Bone marrow (tissue), 2 donors: ENCODE measurements around the gene LRMDA.
"Not testable (repeated sequence)": the region's sequence is repeated elsewhere in the genome, so short reads cannot be mapped to it uniquely, and the experiment has no call there.

ENCODE experiments used
- DNase-seq, 2 donors: peaks; one replicate each; lab custom pipeline; 2025; lab: John Stamatoyannopoulos, UW

Gene LRMDA

DNA sequence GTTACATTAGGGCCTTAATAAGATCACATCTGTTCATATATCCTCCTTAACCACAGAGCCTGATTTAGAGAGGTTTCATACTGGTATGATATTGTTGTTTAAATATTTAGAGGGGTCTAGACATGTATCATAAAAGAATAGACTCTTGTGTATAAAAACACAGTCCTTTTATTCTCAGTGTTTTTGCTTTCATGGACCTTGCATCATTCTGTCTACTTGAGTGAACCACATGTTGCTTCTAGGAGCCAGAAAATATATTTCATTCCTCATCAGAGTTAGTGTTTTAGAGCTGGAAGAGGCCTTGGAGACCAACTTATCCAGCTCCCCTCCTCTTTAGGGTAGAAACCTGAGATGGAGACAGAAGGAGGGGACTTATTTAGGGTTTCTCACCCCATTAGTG is 312.8 kb downstream of the LRMDA start:
- no peak for DNase-seq

DNA sequence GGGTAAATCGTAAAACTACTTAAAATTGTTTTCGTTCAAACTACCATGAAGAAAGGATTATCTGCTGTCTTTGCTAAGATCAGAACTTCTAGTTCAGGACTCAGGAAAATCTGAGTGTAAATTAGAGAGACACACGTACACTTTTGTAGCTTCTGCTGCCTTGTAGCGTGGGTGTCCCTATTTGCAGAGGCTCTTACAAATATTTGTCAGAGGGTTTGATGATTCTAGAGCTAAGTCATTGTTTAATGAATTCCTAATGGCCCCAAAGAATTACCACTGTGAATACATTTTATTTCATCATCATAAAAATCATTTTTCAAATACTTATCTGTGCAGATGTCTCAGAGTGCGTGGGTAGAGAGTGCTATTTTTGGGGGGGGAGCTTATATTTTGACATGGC is 314.9 kb downstream of the LRMDA start:
- DNase-seq = no peak

DNA sequence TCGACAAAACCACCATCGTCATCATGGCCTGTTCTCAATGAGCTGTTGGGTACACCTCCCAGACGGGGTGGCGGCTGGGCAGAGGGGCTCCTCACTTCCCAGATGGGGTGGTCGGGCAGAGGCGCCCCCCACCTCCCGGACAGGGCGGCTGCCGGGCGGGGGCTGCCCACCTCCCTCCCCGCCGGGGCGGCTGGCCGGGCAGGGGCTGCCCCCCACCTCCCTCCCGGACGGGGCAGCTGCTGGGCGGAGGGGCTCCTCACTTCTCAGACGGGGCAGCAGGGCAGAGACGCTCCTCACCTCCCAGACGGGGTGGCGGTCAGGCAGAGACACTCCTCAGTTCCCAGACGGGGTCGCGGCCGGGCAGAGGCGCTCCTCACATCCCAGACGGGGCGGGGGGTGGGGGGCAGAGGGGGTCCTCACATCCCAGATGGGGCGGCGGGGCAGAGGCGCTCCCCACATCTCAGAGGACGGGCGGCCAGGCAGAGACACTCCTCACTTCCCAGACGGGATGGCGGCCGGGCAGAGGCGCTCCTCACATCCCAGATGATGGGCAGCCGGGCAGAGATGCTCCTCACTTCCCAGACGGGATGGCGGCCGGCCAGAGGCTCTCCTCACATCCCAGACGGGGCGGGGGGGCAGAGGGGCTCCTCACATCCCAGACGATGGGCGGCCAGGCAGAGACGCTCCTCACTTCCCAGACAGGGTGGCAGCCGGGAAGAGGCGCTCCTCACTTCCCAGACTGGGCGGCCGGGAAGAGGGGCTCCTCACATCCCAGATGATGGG is 318.9 kb downstream of the LRMDA start:
- DNase-seq = not testable (repeated sequence)

DNA sequence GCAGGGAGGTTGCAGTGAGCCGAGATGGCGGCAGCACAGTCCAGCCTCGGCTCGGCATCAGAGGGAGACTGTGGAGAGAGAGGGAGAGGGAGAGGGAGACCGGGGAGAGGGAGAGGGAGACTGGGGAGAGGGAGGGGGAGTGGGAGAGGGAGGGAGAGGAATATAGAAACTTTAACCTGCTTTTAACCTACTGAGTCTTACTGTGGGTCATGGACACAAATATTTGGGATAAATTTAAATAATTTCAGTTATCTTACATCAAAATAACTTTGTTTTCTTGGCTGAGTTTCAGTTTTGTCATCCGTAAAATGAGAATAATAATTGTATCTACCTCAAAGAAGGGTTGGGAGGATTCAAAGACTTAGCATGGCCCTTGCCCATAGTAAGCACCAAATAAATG is 319.8 kb downstream of the LRMDA start:
- DNase-seq = no peak

DNA sequence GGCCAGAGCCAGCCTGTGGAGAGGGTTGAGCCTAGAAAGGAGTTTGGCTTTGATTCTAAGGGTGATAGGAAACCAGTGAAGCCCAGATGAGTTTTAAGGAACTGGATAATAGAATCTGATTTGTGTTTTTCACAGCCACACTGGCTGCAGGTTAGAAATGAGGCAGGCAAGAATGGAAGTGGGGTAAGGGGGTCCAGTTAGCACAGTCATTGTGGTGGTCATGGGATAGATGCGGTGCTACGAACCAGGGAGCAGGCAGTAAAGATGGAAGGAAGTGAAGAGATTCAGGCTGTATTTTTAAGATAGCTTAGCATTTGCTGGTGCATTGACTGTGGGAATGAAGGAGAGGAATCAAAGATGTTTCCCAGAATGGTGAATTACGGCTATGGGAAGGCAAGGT is 322.2 kb downstream of the LRMDA start:
- DNase-seq = no peak

DNA sequence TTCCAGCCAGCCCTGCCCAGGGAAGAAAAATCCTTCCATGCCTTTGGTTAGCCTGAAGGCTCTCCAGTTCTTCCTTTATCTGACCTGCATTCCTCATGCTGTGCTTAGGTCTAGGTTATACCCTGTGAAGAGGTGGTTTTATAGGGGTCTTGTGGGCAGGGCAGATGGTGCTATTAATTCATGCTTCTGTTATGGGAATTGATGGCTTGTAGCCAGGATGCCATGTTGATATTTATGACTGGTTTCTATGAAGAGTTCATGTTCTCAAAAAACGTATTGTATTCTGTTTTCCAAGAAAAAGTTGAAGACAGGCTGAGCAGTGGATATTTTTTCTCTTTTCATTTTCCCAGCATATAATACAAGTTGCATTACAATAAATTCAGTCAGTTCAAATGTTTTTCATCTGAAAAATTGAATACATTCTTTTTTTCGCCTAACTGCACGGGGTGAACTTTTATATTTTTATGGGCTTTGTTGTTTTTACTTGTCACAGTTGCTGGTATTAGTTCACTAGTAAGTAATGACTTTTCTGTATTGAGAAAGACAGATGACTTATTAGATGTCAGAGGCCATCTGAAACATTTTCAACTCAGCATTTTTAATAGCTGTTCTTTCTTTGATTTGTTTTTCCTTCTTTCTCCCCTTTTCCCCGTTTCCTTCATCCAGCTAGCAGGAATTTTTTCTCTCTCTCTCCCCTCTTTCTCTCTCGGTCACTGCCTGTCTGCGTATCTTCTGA is 322.8 kb downstream of the LRMDA start:
- DNase-seq = no peak

DNA sequence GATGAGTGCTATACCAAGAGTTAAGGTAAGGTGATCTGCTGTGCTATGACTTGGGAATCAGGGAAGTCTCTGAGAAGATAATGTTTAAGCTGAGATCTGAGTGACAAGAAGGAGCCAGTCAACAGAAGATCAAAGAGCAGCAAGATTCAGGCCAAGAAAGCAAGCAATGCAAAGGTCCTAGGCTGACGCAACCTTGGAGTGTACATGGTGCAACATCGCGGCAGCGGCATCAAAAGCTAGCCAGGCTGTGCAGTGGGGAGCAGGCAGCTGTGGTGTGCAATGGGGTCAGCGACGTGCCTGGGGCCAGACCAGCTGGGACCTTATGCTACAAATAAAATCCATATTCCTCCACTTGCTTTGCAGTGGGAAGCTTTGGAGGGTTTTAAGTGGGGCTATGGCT is 324.1 kb downstream of the LRMDA start:
- DNase-seq = no peak

DNA sequence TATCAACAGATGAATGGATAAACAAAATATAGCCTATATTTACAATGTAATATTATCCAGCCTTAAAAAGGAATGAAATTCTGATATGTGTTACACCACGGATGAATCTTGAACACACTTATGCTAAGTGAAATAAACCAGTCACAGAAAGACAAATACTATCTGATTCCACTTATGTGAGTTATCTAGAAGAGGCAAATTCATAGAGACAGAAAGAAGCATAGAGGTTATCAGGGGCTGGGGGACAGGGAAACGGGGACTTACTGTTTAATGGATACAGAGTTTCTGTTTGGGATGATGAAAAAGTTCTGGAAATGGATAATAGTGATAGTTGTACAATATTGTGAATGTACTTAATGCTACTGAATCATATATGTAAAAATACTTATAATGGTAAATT is 329.9 kb downstream of the LRMDA start:
- no peak for DNase-seq

DNA sequence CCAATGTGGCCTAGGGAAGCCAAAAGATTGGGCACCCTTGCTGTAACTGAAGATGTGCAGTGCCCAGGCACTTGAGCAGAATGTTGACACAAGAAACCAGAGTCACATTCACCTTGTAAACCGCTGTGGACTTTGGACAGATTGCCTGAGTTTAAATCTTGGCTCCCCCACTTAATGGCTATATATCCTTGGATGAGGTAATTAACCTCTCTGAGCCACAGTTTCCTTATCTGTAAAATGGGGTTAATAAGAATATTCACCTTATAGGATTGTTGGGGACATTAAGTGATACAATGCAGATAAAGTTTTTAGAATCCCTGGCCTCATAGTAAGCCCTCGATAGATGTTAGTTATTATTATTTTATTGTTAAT is 331.0 kb downstream of the LRMDA start:
- no peak for DNase-seq

DNA sequence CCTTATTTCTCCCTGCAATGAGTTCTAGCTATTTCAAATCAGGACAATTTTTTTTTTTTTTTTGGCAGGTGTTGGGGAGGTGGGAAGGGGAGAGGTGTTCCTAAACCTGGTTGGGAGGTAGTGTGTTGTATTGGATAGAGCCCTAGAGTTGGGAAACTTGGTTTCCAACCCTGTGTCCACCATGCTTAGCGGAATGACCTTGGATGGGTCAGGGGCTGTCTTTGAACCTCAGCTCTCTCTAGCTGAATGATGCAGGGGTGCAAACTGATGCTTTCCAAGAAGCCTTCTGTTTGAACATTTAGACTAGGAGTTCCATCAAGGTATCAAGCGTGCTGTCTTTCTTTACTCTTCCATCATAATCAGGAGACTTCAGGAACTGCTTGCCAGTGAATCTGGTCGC is 332.2 kb downstream of the LRMDA start:
- DNase-seq = no peak

DNA sequence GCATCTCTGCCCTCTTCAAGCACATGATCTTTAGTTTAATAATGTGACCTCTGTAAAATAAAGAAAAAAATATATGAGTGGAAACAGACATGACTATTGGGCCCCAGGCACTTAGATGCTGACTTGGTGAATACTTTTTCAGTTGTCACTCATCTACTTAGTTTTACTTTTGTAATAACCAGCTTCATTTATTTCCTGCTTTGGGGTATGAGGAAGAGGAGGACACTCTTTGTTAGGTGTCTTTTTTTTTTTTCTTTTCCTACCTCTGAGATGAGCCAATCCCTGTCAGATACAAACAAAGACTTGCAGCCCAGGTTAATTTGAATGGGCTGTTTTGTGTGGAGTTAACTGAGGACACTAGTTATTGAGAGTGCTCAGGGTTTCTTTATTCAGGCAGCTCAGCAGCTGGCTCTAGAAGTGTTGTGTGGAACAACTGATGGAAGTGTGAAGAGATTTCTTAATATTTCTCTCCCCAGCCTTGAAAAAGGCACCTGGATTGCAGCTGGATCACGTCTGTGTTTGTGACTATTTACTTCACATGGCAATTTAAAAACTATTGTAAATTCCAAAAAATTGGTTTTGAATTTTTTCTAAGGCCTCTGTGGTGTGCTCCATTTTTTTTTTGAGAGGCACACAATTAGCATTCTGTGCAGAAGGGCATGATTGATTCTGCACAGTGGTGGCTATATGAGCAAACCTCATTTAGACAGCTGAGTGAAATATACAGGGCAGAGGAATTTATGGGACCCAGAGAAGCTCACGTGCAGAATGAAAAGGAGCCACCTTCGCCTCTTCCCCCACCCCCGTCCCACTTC is 333.8 kb downstream of the LRMDA start:
- no peak for DNase-seq

DNA sequence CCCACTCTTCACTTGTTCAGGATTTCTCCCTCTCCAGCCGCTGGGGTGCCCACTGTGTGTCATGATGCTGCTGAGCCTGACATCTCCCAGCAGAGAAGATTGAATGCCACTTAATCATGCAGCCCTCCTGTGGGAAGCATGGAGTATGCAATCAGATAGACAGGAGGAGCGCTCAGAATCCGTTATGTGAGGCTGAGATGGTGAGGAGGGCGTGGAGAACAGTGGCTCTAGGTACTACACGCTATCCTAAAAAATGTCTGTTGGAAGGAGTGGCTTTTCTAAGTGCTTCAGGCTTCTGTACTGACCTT is 334.3 kb downstream of the LRMDA start:
- no peak for DNase-seq

DNA sequence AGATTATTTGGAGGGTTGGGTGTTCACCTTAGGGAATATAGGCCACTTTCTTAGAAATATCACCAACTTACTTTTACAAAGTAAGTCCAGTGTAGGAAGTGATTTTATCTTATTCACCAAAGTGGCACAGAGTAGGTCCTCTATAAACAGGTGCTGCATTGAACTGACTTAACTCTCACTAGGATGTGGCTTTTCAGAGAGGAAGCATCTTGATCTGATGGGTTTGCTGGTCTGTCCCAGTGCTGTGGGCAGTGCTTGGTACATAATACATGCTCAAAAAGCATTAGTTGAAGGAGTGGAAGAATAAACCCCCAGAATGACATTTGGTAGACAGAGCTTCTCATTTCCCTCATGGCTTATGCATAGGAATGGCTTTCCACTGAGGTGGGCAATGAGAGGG is 334.7 kb downstream of the LRMDA start:
- DNase-seq = no peak

DNA sequence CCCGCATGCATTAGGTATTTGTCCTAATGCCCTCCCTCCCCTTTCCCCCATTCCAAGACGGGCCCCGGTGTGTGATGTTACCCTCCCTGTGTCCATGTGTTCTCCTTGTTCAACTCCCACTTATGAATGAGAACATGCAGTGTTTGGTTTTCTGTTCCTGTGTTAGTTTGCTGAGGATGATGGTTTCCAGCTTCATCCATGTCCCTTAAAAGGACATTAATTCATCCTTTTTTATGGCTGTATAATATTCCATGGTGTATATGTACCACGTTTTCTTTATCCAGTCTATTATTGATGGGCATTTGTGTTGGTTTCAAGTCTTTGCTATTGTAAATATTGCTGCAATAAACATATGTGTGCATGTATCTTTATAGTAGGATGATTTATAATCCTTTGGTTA is 335.3 kb downstream of the LRMDA start:
- not testable (repeated sequence) for DNase-seq

DNA sequence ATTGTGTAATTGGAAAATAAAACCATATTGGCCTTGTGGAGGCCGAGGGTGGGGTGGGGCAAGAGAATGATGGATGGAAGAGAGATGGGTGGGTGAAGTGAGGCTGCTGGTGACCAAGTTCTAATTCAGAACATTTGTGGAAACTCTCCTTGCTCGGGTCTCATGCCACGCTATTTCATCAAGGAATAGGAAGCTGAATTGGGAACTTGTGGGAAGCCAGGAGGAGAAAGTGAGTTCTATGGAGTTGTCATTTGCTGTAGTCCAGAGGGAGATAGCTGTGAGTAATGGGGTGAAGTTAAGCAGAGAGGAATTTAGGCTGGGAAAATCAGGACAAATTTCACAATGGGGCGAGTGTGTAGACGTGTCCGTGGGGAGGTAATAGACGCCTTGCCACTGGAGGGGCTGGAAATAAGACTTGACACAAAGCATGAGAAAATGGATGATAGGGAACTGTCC is 339.2 kb downstream of the LRMDA start:
- DNase-seq = no peak

DNA sequence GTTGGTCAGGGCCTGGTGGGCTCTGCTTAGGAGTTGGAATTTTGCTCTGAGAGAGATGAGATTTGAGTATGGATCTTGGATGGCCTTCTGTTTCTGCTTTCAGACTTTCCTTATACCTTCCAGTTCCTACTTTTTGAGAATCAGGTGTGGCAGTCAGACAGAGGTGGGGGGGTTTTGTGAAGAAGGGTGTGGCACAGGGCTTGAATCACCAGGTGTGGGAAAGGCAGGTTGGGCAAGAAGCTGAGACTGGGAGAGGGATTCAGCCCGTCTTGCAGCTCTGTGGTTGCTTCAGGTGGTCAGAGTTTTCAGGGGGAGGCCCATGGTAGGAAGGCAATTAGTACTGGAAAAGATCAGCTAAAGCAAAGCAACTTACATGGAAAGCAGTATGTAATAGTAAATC is 340.2 kb downstream of the LRMDA start:
- DNase-seq = no peak

DNA sequence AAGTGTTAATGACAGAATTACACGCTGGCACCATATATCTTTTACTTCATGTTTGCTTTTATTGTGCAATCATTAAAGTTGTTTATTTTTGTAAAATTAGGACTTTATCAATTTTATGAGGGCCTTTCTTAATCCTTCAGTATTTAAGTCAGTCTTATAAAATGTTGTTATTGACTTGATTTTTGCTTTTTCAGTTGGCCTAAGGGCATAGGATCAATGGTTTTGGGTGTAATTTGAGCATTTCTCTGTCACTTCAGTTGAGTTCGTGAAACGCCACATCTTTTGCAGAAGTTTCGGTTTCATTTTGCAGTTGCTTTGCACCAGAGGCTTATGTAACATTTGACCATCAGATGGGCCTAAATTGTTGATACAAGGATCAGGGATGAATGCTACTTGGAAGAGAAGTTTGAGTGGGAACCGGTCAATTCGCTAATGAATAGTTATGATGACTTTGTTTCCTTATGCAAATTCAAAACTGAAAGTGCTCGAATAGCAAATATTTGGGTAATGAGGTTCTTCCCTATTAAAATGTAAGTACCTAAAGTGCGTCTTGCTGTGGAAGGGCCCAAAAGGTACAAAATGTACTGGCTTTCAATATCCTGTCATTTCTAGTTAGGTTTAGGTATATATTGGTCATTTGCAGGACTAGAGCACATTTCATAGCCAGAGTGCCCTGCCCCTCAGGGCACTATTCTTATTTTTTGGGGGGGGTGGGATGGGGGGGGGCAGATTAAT is 340.9 kb downstream of the LRMDA start:
- peak in 1 of 2 donors; percentile 12 for DNase-seq

DNA sequence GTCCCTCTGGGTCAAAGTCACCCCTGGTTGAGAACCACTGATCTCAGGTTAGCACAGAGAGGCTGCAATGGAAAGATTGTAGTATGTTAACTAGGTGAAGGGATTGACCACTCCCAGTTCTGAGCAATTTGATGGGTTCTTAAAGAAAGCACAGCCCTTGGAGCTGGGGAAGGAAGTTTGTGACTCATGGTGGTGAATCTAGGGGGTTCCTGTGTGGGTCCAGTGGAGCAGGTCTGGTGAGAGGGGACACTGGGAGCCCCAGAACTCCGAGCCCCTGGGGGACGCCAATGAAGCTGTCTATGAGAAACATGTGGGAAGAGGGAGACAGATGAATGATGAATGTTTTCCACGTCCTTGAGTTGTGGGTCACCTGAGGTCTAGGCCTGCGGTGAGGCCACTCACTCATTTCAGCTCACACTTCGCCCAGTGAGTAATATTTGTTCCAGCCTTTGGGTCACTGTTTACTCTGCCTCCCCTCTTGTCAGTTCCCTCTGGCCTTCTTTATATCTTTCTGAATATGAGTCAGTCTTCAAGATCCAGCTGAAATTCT is 341.9 kb downstream of the LRMDA start:
- DNase-seq = no peak

DNA sequence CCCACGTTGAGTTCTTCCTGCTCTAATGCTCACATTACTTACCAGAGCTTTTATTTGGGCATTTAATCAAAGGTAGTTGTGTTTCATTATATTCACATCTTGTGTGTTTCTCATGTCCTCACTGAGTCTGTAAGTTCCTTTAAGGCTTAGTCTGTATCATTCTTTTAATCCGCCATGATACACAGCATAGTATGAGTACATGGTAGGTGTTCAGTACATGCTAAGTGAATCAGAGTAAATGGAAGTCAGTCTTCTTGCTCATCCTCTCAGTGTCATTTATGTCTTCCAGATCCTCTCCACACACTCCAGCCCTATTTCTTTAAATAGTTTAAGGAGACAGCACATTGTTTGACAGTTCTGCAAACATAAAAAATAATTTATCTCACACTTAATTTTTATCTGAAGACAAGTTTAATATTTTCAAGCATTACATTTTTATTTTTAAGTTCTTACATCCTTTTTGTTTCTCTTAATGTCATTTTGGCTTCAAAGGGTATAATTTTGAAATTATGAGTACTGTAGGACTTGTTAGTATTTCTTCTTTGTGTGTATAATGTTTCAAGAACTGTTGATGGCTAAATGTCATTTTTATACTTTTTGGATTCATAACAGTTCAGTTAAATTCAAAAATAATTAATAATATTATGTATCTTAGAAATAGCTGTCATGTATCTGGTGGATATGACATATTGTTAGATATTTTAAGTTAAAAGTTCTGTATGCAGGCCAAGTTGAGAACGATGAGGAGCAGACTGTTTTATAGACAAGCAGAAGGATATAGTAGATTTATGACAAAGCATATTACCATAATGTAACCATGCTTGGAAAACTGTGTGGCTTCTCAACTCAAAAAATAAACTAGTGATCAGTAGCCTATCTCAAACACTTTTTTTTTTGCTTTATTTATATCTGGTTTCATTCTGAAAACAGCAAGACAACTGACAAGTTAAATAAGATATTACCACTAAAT is 342.7 kb downstream of the LRMDA start:
- DNase-seq = no peak

DNA sequence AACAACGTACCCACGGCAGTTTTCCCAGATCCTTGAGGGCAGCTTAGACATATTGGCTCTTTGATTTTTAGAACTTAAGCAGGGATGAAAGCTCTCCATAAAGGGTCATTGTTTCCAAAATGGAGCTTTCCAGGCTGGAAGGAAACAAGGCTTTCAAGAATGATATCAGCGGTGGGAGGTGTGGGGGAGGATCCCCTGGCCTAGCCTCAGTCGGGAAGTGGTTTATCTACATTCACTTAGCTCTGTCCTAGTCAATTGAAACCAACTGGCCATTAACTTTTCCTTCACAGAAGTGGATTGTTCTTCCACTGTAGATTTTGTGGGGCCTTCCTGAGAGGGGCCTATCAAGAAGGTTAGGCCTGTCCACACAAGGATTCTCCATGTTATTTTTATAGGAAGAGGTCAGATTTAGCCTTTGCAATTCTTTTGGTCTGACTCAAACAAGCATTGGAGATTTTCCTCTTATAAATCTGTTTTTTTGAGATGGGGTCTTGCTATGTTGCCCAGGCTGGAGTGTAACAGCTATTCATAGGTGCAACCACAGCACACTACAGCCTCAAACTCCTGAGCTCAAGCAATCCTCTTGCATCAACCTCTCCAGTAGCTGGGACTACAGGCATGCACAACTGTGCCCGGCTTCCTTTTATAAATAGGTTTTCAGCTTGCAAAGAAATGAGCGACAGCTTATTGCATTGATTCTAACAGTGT is 343.5 kb downstream of the LRMDA start:
- DNase-seq = no peak
